AG09309 (cell line): ENCODE results near the gene CDK6.
"Not testable (repeated sequence)": the region's sequence is repeated elsewhere in the genome, so short reads cannot be mapped to it uniquely, and the experiment has no call there.

ENCODE experiments used
- DNase-seq: peaks from one replicate; pipeline ENCODE4 v3.0.0-alpha.2; 2010; ENCODE audit warnings: low read depth
- H3K4me3 ChIP-seq: 2 replicates; pipeline ENCODE4 v1.5.1; 2011; ENCODE audit warnings: mild to moderate bottlenecking, low read depth, low read length, moderate library complexity; ENCODE audit not compliant: control insufficient read depth
- CTCF ChIP-seq: IDR thresholded peaks from 2 replicates; pipeline ENCODE4 v1.5.1; 2011; ENCODE audit warnings: mild to moderate bottlenecking, low read depth, low read length, inconsistent platforms; ENCODE audit not compliant: insufficient read depth, control insufficient read depth; ENCODE audit errors: missing control alignments

CDK6 gene

GRCh38 chr7:92749832-92750446 lies 86.4 kb downstream of the CDK6 start:
- H3K4me3 ChIP-seq: no peak overlapping the region
- DNase-seq: no peak
- TF ChIP-seq CTCF: no peak

- no peak for TF ChIP-seq CTCF
- no peak for DNase-seq
Measured at GRCh38 chr7:92749327-92749755, 87.0 kb downstream of the CDK6 start.

GRCh38 chr7:92748495-92748894 lies 87.9 kb downstream of the CDK6 start:
- H3K4me3 ChIP-seq: no peak overlapping the region
- no peak for DNase-seq
- TF ChIP-seq CTCF: no peak

More at GRCh38 chr7:92749327-92749755, 87.0 kb downstream of the CDK6 start:
- no peak overlapping the region for H3K4me3 ChIP-seq

GRCh38 chr7:92747041-92747835 lies 89.1 kb downstream of the CDK6 start:
- TF ChIP-seq CTCF: no peak
- no peak for DNase-seq

GRCh38 chr7:92745241-92745640 lies 91.1 kb downstream of the CDK6 start:
- no peak for TF ChIP-seq CTCF
- DNase-seq: no peak
- no peak overlapping the region for H3K4me3 ChIP-seq

More at GRCh38 chr7:92747041-92747835, 89.1 kb downstream of the CDK6 start:
- H3K4me3 ChIP-seq: no peak overlapping the region

- not testable (repeated sequence) for DNase-seq, H3K4me3 ChIP-seq
Measured at GRCh38 chr7:92744180-92744579, 92.2 kb downstream of the CDK6 start.

- TF ChIP-seq CTCF: no peak
- H3K4me3 ChIP-seq: no peak overlapping the region
- no peak for DNase-seq
Measured at GRCh38 chr7:92742186-92742585, 94.2 kb downstream of the CDK6 start.
